Erythroblast (primary cell): ENCODE results near the gene DPP4.
A peak's percentile ranks its signal among the peaks of the same experiment; 100 is the strongest.

Source experiments
- DNase-seq, 2 experiments: peaks; one replicate each; lab custom pipeline; 2025; lab: John Stamatoyannopoulos, UW
- GATA1 ChIP-seq: IDR thresholded peaks from 2 replicates; pipeline ENCODE4 v1.6.1; 2011; ENCODE audit warnings: low read depth, mild to moderate bottlenecking, control low read depth, low read length, moderate library complexity
- POLR2A ChIP-seq: IDR thresholded peaks from 2 replicates; pipeline ENCODE4 v1.6.1; 2011; ENCODE audit warnings: mild to moderate bottlenecking, low read length

DPP4 gene

DNA sequence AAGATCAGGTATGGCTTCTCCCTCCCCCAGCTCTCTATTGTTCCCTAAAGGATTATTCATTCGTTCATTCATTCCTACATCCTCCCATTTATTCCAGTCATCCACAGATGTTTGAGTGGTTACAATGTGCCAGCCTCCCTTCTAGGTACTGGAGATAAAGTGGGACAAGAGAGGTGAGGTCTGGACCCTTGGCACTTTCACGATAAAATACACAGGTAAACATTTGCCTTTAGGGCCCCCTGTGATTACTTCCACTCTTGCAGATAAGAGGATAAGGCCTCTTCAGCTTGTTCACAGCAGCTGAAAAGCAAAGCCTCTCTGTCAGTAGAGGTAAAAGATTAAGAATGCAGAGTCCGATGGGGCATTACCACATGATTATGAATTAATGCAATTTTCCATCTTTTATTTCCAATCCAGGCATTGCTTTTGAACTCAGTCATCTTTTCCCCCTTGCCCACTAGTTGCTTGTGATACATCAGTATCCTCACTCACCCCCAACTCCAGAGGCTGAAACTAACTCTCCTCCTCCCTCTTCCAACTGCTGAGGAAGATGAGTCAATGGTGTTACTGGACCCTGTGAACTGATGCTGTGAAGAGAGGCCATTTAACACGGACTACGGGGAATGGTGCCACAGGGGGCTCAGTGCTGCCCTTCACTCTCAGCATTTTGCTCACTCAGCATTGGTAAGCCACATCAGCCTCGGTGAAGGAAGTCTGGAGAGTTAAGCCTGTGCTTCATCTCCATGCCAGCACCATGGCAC, 1.1 kb upstream of the DPP4 start:
- TF ChIP-seq GATA1 (no peak), POLR2A (no peak)
- DNase-seq: no peak

DNA sequence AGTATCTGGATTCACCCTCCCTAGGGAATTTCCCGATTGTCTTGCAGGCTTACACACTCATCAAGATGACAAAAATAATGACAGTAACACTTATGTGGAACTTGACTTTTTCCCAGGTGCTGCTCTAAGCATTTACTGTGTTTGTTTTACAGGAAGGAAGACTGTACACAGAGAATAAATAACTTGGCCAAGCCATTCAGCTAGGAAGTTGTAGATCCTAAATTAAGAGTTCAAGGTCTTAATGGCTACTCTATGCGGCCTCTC, 549 bp upstream of the DPP4 start:
- TF ChIP-seq POLR2A (no peak), GATA1 (no peak)
- DNase-seq: no peak

DNA sequence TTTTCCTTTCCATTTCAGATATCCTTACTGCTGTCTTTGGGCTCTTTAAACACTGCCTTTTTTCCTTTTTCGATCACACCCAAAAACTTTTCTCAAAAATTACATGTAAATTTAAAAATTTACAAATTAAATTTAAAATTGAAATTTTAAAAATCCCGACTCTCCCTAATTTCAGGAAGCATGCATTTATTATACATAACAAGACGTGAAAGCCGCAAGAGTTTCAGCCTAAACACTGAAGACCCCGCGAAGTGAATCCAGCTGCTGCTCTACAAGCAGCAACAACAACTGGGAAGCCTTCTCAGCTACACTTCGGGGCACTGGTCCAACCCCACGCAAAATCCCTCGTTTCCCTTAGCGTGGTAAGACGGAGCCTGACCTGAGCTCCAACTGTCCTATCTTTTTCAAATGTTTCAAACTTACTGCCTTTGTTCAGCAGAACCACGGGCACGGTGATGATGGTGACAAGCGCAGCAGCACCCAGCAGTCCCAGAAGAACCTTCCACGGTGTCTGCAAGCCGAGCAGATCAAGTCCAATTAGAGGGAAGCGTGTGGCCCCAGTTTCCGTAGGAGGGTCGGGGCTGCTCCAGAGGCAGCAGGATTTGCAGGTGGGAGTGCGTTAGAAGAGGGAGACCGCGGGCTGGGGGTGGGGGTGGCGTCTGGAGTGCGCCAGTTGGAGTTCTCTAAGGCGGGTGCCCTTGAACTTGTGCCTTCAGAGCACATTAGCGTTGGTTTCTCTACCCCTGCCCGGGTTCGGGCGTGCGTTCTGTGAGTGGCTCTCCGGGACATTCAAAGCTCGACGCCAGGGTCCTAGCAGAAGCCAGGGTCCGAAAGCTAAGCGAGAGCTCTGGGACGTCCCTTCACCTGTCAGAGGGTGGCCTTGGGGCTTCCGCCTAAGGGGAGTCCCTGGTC, 783 bp downstream of the DPP4 start:
- TF ChIP-seq POLR2A (no peak), GATA1 (no peak)
- DNase-seq: no peak

DNA sequence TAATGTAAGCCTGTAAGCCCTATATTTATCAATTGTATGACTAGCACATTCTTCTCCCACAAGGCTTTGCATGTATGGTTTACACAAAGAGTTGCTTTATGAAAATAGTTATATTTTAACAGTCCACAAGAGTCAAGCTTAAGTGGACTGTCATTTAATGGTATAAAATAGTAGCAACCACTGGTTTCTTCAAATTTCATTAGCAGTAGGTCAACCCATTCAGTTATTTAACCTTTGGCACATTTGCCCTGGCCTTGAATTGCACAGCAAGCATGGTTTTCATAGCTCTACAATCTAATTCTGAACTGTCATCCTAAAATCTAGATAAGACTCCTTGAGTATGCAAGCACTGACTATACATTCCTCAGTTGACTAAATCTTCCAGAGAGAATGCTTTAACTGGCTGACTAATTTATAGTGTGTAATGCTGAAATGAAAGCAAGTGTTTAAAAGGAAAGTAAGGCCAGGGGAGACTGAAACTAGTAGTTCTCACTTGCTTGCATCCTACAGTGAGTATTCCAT, 1.8 kb downstream of the DPP4 start:
- no peak for DNase-seq
- TF ChIP-seq GATA1 (no peak), POLR2A (no peak)

DNA sequence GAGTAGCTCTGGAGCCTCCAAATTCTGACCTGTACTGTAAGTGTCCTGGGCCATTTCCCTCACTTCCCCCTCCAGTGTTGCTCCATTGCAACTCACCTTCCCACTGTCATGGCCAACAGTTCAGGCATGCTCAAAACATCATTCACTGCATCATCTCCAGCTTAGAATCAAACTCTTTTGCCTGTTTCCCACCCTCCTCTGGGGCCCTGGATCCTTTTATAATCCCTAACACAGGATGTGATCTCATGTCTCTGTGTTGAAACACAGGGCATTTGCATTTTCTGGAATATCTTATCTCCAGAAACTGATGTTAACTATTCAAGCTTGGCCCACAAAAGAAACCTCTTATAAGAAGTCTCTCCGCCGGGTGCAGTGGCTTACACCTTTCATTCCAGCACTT, 3.0 kb downstream of the DPP4 start:
- TF ChIP-seq POLR2A: no peak
- no peak for TF ChIP-seq GATA1
- no peak for DNase-seq

DNA sequence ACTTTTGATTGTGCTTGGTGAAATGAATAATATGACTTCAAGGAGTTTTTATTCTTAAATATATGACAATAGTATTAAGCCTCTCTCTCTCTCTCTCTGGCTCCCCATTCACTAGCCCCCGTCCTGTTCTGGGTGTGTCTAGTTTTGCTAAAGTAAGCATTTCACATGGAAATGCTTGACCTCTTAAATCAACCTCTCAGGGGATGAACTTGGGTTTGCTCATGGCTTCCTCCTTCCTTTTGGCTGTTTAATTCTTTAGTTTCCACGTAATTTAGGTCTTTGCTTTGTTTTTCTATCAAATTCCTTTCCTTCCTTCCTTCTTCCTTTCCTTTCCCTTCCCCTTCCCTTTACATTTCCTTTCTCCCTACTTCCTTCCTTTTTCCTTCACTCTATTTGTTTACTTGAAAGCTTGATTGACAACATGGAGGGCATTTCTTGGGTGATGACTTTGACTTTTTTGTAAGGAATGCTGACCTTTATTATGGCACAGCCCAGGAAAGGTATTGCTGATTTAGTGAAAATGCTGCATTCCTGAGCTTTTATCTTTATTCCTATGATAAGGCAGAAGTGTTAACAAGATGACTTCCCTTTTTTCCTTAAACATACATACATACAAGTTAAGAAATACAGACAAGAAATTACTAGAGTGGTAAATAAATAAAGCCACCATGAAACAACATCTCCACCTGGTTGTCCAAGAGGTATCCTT, 3.6 kb downstream of the DPP4 start:
- DNase-seq: no peak
- TF ChIP-seq POLR2A (no peak), GATA1 (no peak)

DNA sequence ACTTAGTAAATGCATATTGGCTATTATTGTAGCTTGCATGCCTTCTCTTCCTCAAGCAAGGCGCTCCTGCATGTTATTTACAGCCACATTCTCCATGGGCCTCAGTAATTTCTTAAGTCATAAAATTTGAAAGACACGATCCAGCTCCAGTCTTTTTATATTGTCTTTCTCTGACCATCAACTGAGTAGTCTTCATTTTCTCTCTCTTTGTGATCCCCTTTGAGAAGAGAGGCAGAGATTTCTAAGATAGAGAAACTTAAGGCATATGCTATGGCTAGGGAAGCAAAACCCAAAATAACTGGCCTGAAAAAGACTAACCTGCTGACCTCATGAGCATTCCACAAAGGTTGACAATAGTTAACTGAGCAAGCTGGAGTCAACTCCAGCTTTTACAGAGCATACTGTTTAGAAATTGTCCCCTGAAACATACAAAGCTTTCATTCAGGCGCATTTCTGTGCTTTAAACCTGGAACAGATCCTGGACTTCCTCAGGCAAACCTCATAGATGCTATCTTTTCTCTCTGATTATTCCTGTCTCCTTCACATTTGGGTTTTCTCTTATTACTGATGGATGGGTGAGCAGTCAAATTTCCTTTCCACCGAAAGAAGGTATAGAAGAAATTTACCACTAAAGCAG, 4.6 kb downstream of the DPP4 start:
- DNase-seq: no peak
- no peak for TF ChIP-seq POLR2A
- no peak for TF ChIP-seq GATA1

DNA sequence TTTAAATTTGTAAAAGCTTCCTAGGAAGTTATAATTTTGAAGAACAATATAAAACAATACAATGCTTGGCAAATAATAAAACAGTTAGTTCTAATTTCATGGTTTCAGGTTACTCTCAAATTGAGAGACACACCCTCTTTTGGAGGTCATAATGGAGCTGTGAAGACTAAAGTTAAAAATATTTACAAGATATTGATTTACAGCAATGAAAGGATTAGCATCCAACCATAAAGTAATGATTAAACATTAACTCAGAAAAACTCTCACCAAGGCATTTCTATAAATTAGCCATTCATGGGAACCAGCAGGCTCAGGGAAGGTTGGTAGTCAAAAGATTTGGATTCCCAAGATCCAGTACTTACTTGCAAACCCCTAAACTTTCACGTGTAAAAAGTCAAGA, 6.4 kb downstream of the DPP4 start:
- DNase-seq: no peak
- no peak for TF ChIP-seq GATA1
- TF ChIP-seq POLR2A: no peak

DNA sequence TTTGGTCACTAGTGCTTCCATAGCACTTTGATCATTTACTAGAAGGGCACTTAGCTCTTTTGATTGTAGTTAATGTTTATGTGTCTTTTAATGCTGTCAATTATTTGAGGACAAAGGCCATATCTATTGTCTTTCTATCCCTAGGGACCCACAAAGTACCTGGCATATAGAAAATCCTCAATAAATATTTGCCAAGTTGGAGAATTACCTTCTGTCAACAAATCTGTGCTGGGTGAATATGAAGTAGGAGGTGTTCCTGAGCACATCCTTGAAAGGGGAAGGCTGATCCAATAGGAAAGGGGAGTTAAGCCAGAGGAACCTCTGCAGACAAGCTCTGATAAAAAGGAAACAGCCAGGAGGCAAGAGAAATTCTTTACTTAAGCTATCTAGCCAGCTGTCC, 8.2 kb downstream of the DPP4 start:
- no peak for TF ChIP-seq GATA1
- no peak for TF ChIP-seq POLR2A
- DNase-seq: no peak

DNA sequence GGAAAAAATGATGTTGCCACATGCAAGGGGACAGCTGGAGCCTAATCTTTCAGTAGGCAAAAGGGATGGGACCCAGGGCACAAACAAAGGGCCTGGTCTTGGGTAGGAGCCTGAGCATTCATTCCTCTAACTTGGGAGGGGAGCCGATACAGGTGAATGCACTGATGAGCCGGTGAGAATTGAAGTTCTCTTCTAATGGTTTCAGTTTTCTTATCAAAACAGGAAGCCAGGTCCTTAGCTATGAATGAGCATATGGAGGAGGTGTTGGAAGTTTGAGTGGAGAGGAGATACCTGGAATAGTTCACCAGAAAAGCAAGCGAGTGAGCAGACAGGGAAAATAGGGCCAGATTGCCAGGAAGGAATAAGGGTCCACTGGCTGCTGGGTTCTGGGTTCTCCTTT, 10.1 kb downstream of the DPP4 start:
- TF ChIP-seq POLR2A (no peak), GATA1 (no peak)
- no peak for DNase-seq

DNA sequence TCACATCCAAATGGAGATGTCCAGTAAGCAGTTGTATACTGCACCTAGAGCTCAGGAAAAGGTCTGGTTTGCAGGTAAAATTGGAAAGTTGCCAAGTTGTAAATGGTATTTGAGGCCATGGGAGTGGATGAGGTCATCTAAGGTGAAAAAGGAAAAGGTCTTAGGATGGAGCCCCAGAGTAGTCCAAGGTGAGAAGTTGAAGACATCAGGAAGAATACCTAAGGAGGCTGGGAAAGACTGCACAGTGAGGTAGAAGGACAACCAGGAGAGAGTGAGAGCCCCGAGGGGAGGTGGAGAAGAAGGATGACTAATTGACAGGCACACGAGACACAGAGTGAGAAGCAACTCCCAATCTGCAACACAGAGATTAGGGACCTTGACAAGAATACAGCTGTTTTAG, 10.7 kb downstream of the DPP4 start:
- DNase-seq: peak; percentile 7 to 14
- TF ChIP-seq POLR2A (no peak), GATA1 (no peak)

DNA sequence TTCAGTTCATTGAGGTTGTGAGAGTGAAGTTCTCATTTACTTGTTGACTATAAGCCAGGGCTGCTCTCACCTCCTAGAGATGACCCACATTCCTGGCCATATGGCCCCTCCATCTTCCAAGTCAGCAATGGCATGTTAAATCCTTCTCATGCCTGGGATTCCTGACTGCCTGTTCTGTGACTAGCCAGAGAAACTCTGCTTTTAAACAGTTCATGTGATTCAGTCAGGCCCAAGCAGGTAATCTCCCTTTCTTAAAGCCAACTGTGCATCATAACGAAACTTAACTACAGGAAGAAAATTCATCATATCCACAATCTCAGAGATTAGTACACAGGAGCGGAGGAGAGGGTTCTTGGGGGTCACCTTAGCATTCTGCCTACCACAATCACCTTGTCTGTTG, 11.5 kb downstream of the DPP4 start:
- TF ChIP-seq POLR2A (no peak), GATA1 (no peak)
- DNase-seq: no peak

DNA sequence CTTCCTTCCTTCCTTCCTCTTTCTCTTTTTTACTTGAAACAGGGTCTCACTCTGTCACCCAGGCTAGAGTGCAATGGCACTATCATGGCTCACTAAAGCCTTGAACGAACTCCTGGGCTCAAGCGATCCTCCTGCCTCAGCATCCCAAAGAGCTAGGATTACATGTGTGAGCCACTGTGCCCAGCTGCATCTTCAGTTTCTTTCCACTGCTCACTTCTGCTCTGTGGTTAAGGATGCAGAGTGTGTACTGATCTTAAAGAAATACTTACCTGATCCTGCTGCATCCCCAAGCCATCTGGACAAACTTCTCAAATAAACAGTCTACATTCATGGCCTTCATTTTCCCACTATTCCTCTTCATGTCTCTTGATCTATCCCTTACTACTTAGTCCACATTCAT, 13.0 kb downstream of the DPP4 start:
- no peak for TF ChIP-seq POLR2A
- DNase-seq: no peak
